Stimulated activated CD4-positive, alpha-beta T cell treated with anti-CD3 and anti-CD28 coated beads, Interleukin-2, amount 100 ng/mL, for 24 hours (primary cell): ENCODE measurements around the gene HELZ2.
"Not testable (repeated sequence)": the region's sequence is repeated elsewhere in the genome, so short reads cannot be mapped to it uniquely, and the experiment has no call there.

ENCODE experiments used
- DNase-seq, 2 donors: peaks; one replicate each; pipeline ENCODE4 v3.0.0-alpha.2; 2020

Gene HELZ2, protein sequence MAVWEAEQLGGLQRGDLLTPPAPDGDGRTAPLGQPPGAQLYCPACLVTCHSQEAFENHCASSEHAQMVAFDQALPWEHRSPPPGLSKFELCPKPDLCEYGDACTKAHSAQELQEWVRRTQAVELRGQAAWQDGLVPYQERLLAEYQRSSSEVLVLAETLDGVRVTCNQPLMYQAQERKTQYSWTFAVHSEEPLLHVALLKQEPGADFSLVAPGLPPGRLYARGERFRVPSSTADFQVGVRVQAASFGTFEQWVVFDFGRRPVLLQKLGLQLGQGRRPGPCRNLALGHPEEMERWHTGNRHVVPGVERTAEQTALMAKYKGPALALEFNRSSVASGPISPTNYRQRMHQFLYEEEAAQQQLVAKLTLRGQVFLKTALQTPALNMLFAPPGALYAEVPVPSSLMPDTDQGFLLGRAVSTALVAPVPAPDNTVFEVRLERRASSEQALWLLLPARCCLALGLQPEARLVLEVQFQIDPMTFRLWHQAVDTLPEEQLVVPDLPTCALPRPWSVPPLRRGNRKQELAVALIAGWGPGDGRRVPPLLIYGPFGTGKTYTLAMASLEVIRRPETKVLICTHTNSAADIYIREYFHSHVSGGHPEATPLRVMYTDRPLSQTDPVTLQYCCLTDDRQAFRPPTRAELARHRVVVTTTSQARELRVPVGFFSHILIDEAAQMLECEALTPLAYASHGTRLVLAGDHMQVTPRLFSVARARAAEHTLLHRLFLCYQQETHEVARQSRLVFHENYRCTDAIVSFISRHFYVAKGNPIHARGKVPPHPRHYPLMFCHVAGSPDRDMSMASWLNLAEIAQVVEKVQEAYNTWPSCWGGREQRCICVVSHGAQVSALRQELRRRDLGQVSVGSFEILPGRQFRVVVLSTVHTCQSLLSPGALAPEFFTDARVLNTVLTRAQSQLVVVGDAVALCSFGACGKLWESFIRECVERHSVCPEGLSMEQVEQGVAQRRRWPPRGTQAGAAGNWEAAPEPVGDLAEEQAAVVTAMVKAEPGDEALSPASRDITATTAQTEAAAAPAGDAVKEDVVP (N-terminal part only)

DNA sequence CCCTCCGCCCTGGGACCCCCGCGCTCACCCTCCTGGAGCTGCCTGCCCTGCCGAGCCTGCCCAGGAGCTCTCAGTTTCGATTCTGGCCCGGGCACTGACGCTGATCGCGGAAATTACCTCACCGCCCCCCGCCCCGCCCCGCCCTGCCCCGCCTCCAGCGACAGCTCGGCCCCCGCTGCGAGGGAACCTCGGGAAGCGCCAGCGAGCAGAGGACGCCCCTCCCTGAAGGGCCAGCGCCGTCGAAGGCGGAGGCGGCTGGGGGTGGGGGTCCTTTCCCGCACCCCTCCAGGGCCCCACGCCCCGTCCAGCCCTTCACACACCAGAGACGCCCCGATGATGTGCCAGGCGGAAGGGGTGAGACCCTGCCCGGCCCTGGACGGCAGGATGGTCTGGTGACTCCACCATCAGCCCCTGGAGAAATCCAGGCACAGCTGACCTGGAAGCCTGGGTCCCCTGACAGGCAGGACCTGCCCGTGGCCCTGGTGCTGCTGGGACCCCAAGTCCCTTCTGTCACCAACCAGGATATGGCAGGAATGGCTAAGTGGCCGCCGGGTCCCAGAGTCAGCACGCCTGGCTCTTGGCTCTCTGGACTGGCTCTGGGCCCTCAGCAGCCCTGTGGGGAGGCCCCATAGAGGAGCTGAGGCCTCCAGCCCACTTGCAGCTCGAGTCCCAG, at the start of gene HELZ2:
HELZ2 (minus strand) TSS at position 84 of the 673 bp plus-strand sequence. CDS start 1,854 bp downstream, outside the sequence.
- DNase-seq = peak; percentile 52 to 54

GRCh38 chr20:63622732-63623131, 48.7 kb upstream of the HELZ2 start:
- no peak for DNase-seq

DNA sequence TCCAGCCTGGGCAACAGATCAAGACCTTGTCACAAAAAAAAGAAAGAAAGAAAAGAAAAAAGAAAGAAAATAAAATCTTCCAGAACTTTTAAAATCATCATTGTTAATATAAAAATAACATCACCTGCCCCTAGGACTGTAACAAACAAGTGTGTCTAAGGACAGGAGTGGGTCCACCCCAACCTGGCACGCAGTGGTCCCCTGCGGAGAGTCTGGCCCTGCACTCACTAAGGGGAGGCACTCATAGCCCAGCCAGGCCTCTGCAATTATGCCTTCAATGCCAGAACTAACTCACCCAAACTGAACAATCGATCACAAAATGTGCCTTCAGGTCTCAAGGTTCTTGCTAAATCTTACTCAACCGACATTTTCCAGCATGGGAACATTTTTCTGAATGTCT, 48.1 kb upstream of the HELZ2 start:
- no peak for DNase-seq

DNA sequence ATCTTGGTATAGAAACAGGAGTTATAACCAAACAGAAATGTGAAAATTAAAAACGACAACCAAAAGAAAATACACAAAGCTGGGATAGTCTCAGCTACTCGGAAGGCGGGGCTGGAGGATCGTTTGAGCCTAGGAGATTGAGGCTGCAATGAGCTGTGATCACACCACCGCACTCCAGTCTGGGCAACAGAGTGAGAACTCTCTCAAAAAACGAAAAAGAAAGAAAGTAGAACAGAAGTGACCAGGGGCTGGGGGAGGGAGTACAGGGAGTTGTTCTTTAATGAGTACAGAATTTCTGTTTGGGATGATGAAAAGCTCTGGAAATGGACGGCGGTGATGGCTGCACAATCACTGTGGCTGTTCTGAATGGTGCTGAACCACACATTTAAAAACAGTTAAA, 47.0 kb upstream of the HELZ2 start:
- DNase-seq = no peak

GRCh38 chr20:63619505-63619904, 45.5 kb upstream of the HELZ2 start:
- no peak for DNase-seq

DNA sequence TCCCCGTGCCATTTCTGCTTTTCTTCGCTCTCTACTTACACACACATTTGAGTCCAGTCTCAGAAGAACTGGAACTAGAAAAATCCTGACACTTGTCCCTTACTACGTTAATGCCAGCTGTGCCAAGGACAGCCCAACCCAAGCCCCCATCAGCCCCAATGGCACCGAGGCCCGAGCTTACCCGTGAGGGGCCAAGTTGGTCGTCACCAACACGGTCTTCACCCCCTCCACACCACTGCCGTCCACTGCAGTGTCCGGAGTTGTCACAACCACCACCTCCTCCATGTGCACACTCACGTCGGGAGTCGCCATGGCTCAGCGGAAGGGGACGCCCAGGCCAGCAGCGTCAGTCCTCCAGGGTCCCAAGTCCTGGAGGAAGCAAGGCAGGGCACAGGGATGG, 45.0 kb upstream of the HELZ2 start:
- no peak for DNase-seq

DNA sequence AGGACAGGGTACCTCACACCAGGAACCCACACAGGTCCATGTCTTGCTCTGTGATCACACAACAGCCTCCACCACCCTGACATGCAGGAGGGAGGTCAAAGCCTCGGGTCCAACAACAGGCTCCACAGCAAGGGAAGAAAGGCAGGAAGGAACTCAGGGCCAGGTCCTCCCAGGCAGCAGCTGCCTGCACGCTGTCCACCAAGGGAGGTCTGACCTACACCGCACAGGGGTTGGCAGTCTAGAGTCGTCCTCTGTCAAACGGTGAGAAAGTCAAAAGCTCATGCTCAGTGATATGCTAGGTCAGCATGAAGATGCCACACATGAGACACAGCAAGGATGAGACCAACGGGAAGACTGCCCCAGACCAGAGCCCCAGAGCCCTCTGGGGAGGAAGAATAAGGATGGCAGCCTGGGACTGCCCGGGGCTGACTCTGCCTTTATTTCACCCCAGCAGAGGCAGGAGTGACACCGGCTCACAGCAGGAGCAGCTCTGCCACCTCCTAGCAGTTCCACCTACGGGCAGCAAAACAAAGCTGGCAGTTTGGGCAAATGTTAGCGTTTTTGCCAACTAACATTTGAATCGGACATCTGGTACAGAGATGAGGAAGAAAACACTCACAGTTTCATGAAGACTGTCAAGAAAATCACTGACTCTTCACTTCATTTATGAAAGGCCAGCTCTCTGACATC, 44.4 kb upstream of the HELZ2 start:
- no peak for DNase-seq

- DNase-seq = no peak
Observed at GRCh38 chr20:63617876-63618265, 43.8 kb upstream of the HELZ2 start.

DNA sequence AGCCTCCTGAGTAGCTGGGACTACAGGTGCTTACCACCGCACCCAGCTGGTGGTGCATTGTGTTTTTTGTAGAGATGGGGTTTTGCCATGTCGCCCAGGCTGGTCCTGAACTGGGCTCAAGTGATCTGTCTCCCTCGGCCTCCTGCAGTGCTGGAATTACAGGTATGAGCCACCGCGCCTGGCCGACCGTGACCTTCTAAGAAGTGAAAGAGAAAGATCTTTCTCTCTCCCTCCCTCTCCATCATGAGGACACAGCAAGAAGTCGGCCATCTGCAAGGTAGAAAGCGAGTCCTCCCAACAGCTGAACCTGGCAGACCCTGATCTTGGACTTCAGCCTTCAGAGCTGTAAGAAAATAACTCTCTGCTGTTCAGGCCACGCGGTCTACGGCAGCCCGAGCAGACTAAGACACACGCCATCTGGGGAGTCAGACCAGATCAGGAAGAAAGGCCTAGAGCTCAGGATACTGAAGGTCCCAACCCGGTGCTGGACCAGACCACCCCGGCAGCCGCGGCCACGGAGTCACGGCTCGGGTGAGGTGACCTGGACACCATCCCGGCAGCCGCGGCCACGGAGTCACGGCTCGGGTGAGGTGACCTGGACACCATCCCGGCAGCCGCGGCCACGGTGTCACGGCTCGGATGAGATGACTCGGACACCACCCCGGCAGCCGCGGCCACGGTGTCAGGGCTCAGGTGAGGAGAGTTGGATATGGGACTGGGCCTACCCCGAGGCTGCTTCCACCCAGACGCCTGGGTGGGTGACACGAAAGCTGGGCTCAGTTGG, 43.2 kb upstream of the HELZ2 start:
- no peak for DNase-seq

DNA sequence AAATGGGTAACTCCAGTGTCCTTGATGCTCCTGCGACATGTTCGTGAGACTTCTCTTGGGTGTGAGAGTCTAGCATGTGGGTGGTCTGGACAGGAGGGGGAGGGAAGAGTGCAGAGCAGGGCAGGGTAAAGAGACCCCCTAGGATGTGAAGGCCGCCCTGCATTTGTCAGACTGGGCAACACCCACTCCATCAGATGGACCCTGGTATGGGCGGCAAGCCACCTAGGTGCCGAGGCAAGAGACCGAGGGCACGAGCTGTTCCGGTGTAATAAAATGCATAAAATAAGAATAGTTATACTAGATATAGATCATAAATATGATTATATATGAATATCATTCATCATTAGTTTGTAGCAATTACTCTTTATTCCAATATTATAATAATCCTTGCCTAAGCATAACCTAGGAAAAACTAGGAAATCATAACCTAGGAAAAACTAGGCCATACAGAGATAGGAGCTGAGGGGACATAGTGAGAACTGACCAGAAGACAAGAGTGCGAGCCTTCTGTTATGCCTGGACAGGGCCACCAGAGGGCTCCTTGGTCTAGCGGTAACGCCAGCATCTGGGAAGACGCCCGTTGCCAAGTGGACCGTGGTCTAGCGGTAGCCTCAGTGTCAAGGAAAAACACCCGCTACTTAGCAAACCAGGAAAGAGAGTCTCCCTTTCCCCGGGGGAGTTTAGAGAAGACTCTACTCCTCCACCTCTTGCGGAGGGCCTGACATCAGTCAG, 40.0 kb upstream of the HELZ2 start:
- DNase-seq = not testable (repeated sequence)

- DNase-seq = no peak
Observed at GRCh38 chr20:63612276-63612931, 38.4 kb upstream of the HELZ2 start.

GRCh38 chr20:63611646-63612045, 37.6 kb upstream of the HELZ2 start:
- DNase-seq = no peak

DNA sequence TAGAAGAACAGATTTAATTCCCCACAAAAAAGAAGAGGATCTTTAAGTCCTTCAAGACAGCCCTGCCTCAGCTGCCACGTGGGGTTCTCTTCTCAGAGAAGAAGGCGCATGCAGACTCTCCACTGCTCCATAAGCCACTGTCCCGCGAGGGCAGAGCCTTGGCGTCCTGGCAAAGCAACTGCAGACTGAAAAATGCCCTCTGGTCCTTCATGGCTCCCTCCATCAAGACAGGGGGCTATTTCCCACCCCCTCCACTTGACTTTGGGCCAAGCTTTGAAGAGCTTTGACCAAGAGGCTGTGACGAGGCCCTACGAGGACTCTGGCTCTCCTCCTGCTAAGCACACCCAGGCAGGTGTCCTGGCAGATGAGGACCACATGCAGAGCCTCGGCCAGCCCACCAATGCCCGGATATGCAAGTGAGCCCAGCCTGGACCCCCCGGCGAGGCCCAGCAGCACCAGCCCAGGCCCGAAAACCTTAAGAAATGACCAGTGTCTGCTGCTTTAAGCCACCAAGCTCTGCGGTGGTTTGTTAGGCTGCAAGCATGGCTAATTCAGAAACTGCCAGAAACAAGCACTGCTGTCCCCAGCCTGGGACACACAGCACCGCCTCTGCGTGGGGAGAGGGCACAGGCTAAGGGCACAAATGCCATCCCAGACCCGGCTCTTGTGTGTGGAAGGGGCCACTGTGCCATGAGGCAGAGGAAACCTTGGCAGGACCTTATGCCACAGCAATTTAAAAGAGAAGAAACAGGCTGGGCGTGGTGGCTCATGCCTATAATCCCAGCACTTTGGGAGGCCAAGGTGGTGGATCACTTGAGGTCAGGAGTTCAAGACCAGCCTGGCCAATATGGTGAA, 36.8 kb upstream of the HELZ2 start:
- DNase-seq = no peak

GRCh38 chr20:63606686-63607085, 32.6 kb upstream of the HELZ2 start:
- DNase-seq = no peak

DNA sequence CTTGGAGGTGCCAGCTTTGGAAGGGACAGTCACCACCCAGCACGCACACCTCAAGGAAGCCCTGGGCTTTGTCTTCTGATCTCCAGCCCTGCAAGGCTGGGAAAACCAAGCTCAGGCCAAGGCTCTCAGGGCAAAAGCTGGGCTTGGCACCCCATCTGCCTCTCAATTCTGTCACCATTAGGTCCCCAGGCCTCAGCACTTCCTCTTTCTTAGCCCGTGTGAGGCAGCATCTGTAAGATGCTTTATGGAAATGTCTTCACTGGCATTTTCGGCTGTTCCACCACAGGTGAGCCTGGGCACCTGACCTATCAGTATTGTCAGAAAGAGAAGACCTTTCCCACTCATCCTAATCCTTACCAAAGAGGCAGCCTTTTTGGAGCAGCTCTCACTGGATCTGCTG, 28.3 kb upstream of the HELZ2 start:
- DNase-seq = no peak

- DNase-seq = not testable (repeated sequence)
Observed at GRCh38 chr20:63601679-63602078, 27.6 kb upstream of the HELZ2 start.

DNA sequence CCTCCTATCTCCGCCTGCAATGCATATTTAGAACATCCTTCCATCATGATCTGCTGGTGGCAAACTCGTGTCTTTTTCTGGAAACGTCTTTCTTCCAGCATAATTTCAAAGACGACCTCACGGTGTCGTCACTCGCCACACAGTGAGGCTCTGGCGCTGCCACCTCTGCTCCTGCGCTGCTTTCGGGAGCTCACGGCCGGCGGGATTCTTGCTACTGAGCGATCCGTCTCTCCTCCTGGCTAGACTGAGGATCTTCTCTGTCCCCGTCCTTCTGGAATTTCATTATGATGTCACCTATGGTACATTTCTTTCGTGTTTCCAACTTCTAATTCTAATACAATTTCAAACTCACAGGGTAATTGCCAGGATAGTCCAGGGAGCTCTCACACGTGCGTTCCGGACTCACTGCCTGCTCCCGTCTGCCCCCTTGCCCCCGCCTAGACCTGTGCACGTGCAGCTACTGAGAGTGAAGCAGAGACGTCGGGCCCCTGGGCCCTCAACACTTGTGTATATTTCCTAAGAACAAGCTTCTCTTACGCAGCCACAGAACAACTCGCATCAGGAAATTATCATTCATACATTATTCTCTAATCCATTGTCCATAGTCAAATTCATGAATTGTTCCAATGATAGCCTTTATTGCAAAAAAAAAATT, 25.5 kb upstream of the HELZ2 start:
- no peak for DNase-seq

GRCh38 chr20:63598479-63599395, 24.7 kb upstream of the HELZ2 start:
- DNase-seq = no peak
